ENCODE results near the gene JAZF1.

- TF ChIP-seq CTCF (IDR thresholded peaks at IDR 0.05; ENCODE audit: poor library complexity) (no peak), EZH2 (IDR thresholded peaks at IDR 0.05; ENCODE audit: borderline replicate concordance) (no peak), EZH2phosphoT487 (IDR thresholded peaks at IDR 0.05; ENCODE audit: low read depth, severe bottlenecking, unreplicated experiment) (no peak)
These were observed 147.2 kb downstream of the JAZF1 start for GRCh38 chr7:28033386-28033785.

Measured in hepatocyte (in vitro differentiated cells).